Urinary bladder (tissue), 4 donors: ENCODE measurements around the gene TMEM18. TPM values are rescaled to one million over a fixed set of nuclear protein-coding genes. Genes with fewer than 3 reads are reported as not detected.

Experiments
- DNase-seq: peaks from one replicate; pipeline ENCODE4 v3.0.0-alpha.2; 2015; ENCODE audit errors: extremely low spot score
- H3K27ac ChIP-seq: one replicate; pipeline ENCODE4 v1.5.1; 2013; ENCODE audit warnings: low read depth, mild to moderate bottlenecking, moderate library complexity
- H3K36me3 ChIP-seq: one replicate; pipeline ENCODE4 v1.6.1; 2013; ENCODE audit warnings: mild to moderate bottlenecking, moderate library complexity; ENCODE audit not compliant: insufficient read depth
- H3K4me1 ChIP-seq: one replicate; pipeline ENCODE4 v1.6.1; 2013; ENCODE audit warnings: mild to moderate bottlenecking, moderate library complexity; ENCODE audit not compliant: insufficient read depth
- H3K4me3 ChIP-seq: one replicate; pipeline ENCODE4 v1.5.1; 2013; ENCODE audit warnings: low read depth, low read length
- WGBS: extraction: QIAGEN DNeasy Blood & Tissue Kit; methylation state at CpG from one replicate; pipeline ENCODE4 v1.1.7; 2013; 5-methylcytosine and 5-hydroxymethylcytosine counted together
- polyA plus RNA-seq: library from polyadenylated mRNA; stranded (reverse); fragments of 200-250 nt; gene quantifications from one replicate; pipeline ENCODE4 v1.2.3, GENCODE V29; 2013
- total RNA-seq: library from RNA; depleted of rRNA; stranded (reverse); fragments of >200 nt; gene quantifications from one replicate; pipeline ENCODE4 v1.2.3, GENCODE V29; 2014
- donor health status: healthy with polysubstance abuse.
- donor health status: healthy.

TMEM18 gene
- total and polyA plus RNA-seq, 2 donors: 22.2 to 30.7 TPM

DNA sequence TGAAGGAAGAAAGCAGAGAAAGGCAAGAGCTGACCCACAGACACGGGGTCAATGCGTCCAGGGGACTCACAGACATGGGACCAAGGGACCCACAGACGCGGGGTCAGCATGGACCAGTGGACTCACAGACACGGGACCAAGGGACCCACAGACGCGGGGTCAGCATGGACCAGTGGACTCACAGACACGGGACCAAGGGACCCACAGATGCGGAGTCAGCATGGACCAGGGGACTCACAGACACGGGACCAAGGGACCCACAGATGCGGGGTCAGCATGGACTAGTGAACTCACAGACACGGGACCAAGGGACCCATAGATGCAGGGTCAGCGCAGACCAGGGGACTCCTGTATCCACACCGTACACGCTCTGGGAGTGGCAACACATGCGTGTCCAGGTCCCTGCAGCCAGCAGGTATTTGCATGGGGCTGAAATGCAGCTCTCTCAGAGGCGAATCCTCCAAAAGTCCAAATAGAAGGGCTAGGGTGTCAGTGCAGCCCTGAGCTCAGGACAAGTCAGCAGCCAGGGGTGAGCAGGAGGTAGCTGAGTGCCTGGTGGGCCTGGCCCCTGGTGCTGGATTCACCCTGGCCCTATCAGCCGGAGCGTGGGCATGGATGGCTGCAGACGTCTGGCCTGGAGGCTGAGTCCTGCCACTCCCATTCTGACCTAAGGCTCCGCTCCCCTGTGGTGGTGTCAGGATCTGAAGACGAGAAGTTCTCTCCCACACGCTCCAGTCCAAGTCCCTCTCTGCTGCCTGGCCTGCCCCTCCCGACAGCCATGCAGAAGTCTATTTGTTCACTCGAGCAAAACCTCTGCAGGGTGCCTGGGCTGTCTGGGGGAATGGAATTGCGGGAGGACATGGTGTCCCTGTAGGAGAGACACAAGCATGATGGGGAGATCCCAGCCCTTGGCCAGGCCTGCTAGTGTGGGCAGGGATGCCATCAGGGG, 28.5 kb downstream of the TMEM18 start:
- Histone ChIP-seq H3K4me1 (no peaks in the 10 kb centered on the region), H3K4me3 (no peak overlapping the region), H3K27ac (no peak overlapping the region), H3K36me3 (no peaks in the 10 kb centered on the region)
- DNase-seq: no peak
- WGBS: 86% methylated on average over 26 of the region's 26 CpGs

DNA sequence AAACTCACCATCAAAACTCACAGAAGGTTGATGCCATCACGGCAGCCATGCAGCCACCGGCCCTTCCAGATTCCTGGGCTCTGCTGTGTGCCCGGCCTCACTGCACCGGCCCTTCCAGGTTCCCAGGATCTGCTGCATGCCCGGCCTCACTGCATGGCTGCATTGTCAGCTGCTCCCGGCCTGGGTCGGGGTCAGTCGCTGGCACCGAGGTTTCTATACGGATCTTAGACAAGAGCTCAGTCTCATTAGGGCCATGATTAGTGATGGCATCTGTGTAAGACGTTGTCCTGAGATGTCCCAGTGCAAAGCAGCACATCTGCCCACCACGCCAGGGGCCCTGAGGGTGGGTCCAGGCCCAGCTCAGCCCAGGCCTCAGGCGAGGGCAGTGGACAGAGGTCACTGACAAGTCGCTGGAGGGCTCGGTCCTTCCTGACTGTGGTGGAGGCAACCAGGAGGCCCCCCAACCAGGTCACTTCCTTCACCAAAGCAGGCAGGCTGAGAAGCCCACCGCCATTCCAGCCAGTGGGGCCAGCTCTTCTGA, 29.4 kb downstream of the TMEM18 start:
- DNase-seq: no peak
- no peaks in the 10 kb centered on the region for H3K36me3 ChIP-seq
- H3K4me3 ChIP-seq: no peak overlapping the region
- no peaks in the 10 kb centered on the region for H3K4me1 ChIP-seq
- WGBS: 86% methylated on average over 16 of the region's 16 CpGs
- H3K27ac ChIP-seq: no peak overlapping the region

- DNase-seq: no peak
- Histone ChIP-seq H3K27ac (no peak overlapping the region), H3K36me3 (no peaks in the 10 kb centered on the region), H3K4me3 (no peak overlapping the region), H3K4me1 (no peaks in the 10 kb centered on the region)
- WGBS: 86% methylated on average over 10 of the region's 10 CpGs
These were observed 30.1 kb downstream of the TMEM18 start for GRCh38 chr2:647003-647560.

- H3K4me3 ChIP-seq: no peak overlapping the region
- H3K27ac ChIP-seq: no peak overlapping the region
- H3K36me3 ChIP-seq: no peaks in the 10 kb centered on the region
- no peaks in the 10 kb centered on the region for H3K4me1 ChIP-seq
- 55% methylated on average over 5 of the region's 5 CpGs for WGBS
- no peak for DNase-seq
These were observed 32.3 kb downstream of the TMEM18 start for GRCh38 chr2:644871-645270.

DNA sequence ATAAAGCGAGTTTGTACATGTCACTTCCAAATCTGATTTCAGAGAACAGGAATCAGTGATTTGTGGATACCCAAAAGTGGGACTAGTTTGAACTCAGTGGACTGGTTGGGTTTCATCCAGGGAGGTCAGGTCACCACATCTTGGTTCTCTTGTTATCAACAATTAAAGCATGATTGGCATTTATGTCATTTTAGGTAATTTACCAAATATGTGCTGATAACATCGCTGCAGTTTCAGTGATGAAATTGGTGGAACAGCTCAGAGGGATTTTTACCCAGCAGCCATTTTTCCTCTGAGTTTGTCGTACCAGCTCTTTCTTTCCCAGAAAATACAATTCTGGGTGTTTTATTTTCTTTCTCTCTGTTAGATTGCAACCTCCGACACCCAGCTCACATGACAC, 33.4 kb downstream of the TMEM18 start:
- Histone ChIP-seq H3K4me1 (no peaks in the 10 kb centered on the region), H3K4me3 (no peak overlapping the region), H3K27ac (no peak overlapping the region), H3K36me3 (no peaks in the 10 kb centered on the region)
- no peak for DNase-seq
- 71% methylated on average over 4 of the region's 4 CpGs for WGBS

DNA sequence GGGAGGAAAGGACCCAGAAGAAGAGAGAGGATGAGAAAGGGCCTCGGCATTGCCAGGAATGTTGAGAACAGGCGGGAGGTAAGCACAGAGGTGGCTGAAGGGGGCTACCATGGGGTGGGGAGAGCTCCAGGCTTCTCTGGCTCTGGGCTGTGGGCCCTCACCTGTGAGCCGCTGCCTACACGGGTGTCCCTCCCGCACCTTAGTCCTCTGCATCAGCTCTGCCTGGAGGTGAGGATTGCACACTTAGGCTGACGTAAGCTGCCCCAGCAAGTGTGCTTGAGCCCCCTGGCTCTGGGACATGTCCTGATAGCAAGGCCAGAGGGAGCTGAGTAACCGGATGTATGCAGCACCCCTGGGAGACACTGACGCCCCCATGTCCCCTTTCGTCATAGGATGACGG, 33.9 kb downstream of the TMEM18 start:
- no peak overlapping the region for H3K4me3 ChIP-seq
- no peak for DNase-seq
- no peaks in the 10 kb centered on the region for H3K36me3 ChIP-seq
- no peak overlapping the region for H3K27ac ChIP-seq
- no peaks in the 10 kb centered on the region for H3K4me1 ChIP-seq
- 78% methylated on average over 10 of the region's 10 CpGs for WGBS

DNA sequence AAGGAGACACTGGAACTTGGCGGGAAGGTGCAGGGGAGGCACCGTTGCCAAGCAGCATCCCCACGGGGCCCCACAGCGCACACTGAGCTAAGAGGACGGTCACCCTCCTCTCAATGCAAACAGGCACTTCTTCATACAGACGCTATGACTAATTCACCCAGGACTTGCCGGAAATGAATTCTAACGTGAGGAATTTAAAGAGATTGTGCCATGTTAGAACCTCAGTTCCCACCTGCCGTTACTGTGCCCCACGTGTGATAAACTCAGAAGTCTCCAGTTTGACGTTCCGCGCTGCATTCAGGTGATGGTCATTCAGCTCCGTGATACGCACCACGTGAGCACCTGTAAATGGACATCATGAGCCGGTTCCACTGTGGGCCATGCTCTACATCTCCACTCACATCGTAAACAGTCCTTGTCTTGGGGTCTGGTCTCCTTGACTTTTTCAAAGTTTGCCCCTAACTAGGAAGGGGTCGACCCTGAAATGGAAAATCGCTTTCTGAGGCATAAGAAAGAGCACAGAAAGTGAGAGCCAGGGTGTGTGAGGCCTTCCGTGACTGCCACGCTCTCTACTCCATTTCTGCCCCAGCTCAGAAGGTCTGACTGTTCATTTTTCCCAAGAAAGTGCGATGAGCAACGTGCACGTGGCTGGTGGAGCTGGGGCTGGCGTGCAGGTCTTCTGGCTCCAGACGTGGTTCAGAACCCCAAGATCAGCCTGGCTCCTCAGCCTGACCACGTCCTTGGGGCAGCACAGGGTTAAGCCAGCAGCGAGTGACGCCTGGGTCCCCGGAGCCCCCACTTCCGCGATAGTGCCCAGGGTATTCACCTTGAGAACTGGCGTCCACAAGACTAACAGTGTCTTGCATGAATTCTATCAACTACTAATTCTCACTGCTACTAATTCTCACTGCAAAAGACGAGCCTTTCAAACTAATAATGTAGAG, 35.1 kb downstream of the TMEM18 start:
- DNase-seq: no peak
- Histone ChIP-seq H3K36me3 (no peaks in the 10 kb centered on the region), H3K27ac (no peak overlapping the region), H3K4me1 (no peaks in the 10 kb centered on the region), H3K4me3 (no peak overlapping the region)
- 81% methylated on average over 35 of the region's 35 CpGs for WGBS

DNA sequence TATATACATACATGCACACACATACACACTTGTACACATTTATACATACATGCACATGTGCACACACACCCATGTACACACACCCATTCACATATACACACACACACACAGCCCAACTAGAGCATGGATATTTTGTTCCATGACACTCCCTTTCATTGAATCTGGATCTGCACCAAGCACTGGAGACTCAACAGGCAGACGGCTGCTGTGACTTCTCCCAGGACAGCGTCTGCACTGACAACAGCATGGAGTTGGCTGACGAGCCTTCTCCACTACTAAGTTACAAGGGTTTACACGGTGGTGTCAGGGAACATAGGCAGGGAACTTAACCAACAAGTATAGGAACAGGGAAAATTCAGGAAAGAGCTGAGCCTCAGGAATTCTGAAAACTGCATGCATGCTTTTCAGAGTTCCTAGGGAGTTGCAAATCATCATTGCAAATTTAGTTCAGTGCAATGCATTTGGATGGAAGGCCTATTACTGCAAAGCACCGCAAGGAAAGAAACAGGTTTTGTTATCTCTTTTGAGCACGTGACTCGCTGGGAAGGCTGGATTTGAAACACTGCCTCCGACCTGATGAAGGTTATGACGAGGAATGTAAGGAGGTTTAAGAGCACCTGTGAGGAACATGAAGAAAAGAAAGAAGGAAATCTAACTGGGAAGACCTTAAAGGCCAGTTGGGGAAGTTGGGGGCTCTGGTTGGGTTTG, 35.9 kb downstream of the TMEM18 start:
- Histone ChIP-seq H3K36me3 (no peaks in the 10 kb centered on the region), H3K4me3 (no peak overlapping the region), H3K4me1 (no peaks in the 10 kb centered on the region), H3K27ac (no peak overlapping the region)
- no peak for DNase-seq
- WGBS: 45% methylated on average over 9 of the region's 9 CpGs

DNA sequence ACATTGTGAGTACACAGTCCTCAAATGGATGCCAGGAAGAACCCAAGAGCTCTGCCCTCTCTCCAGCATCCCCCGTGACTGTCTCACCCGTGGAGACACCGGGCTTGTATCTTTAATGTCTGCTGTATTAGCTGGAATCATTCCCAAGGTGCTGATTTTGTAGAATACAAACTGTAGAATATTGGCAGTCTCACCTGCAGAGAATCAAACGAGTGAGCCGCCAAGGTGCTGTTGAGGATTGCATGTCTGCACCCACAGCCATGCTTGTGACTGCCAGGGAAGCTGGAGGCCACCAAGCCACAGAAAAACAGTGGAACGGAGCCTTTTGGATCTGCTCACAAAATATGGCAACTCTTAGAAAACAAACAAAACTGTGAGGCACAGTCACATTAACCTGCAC, 37.5 kb downstream of the TMEM18 start:
- no peak for DNase-seq
- Histone ChIP-seq H3K27ac (no peak overlapping the region), H3K4me1 (no peaks in the 10 kb centered on the region), H3K4me3 (no peak overlapping the region), H3K36me3 (no peaks in the 10 kb centered on the region)
- WGBS: 84% methylated on average over 6 of the region's 6 CpGs

GRCh38 chr2:637804-638203, 39.4 kb downstream of the TMEM18 start:
- no peaks in the 10 kb centered on the region for H3K4me1 ChIP-seq
- H3K27ac ChIP-seq: no peak overlapping the region
- DNase-seq: no peak
- no peak overlapping the region for H3K4me3 ChIP-seq
- WGBS: 69% methylated on average over 7 of the region's 7 CpGs
- no peaks in the 10 kb centered on the region for H3K36me3 ChIP-seq

GRCh38 chr2:637406-637776, 39.8 kb downstream of the TMEM18 start:
- Histone ChIP-seq H3K4me1 (no peaks in the 10 kb centered on the region), H3K27ac (no peak overlapping the region), H3K4me3 (no peak overlapping the region), H3K36me3 (no peaks in the 10 kb centered on the region)
- DNase-seq: no peak
- 71% methylated on average over 16 of the region's 16 CpGs for WGBS

DNA sequence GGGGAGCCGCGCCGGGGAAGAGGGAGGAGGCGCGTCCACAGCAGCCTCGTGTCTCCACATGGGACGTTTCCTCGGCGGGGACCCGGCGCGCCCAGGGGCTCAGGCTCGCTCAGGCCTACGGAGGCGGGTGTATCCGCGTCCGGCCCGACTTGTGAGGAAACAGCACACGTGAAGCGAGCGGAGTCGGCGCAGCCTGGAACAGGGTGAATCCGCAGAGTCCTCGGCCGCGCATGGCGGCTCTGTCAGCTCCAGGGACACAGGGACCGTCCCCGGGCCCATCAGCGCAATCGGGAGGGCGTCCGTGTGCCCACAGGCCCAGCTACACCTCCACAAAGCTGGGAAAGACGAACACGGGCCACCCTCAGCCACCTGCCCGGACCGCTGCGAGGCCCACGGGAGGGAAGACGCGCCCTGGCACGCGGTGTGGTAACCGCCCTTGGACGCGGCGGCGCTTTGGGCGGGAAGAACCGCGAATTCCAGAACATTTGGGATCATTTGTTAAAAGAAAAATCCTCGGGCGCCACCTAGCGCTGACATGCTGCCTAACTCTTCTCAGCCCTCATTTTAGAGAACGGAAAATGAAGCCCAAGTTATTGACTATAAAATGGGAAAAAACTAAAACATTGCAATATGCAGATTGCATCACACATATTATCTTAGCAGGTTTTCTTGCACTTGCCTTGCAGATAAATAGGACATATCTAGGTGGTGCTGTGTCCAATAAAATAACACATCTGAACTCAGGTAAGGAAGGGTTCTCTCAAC, 40.4 kb downstream of the TMEM18 start:
- peak; percentile 37 for DNase-seq
- Histone ChIP-seq H3K4me1 (no peaks in the 10 kb centered on the region), H3K27ac (no peak overlapping the region), H3K36me3 (no peaks in the 10 kb centered on the region), H3K4me3 (no peak overlapping the region)
- 20% methylated on average over 57 of the region's 57 CpGs for WGBS
